SK-N-SH (cell line): ENCODE results near the gene SEPTIN2. TPM values are rescaled to one million over a fixed set of nuclear protein-coding genes. Genes with fewer than 3 reads are reported as not detected.

Experiments used
- CTCF ChIA-PET: fragments of 300-600, 350-600 bp; formaldehyde crosslinking; extraction: SDS; loops from one replicate; lab custom pipeline; 2021; lab: Yijun Ruan, JAX
- POLR2A ChIA-PET: fragments of 350-600 bp; sonication (Branson Sonifier 250); formaldehyde crosslinking; extraction: SDS; loops from one replicate; lab custom pipeline; 2020; ENCODE audit warnings: antibody characterized with exemption, inconsistent platforms; lab: Yijun Ruan, JAX
- DNase-seq: peaks from one replicate; pipeline ENCODE4 v3.0.0; 2012
- H2AFZ ChIP-seq: fragments of 200-600 bp; sonication (generic); 2 replicates; pipeline ENCODE4 v1.8.1; 2016; ENCODE audit warnings: antibody characterized with exemption, mild to moderate bottlenecking, low read depth
- H3F3A ChIP-seq: fragments of 200-600 bp; sonication (generic); replicated peaks from 2 replicates; pipeline ENCODE3; 2016; ENCODE audit warnings: antibody characterized with exemption, mild to moderate bottlenecking; ENCODE audit not compliant: insufficient read depth
- H3K27ac ChIP-seq, 2 experiments: fragments of 200-500 bp in 1 of 2; fragments of 200-600 bp in 1 of 2; sonication (Bioruptor generic) in 1 of 2; sonication (generic), shearing (Covaris generic) in 1 of 2; 2 replicates each; pipeline versions ENCODE4 v1.5.1 to v1.6.1; 2014 to 2016; ENCODE audit warnings: low read depth in 2 of 2, inconsistent platforms in 1 of 2, low read length in 1 of 2, mild to moderate bottlenecking in 1 of 2, mixed read lengths in 1 of 2
- H3K27me3 ChIP-seq: fragments of 200-600 bp; sonication (generic), shearing (Covaris generic); 2 replicates; pipeline ENCODE4 v1.6.1; 2016; ENCODE audit warnings: mixed run types; ENCODE audit not compliant: insufficient read depth
- H3K36me3 ChIP-seq, 2 experiments: fragments of 200-500 bp in 1 of 2; fragments of 200-600 bp in 1 of 2; sonication (Bioruptor generic) in 1 of 2; sonication (generic) in 1 of 2; replicated peaks in 1 of 2; 2 replicates each; pipeline versions ENCODE3 to v1.5.1; 2014 to 2016; ENCODE audit warnings: low read length in 1 of 2, mild to moderate bottlenecking in 1 of 2; ENCODE audit not compliant: insufficient read depth in 2 of 2, control insufficient read depth in 1 of 2
- H3K4me1 ChIP-seq, 2 experiments: fragments of 200-500 bp in 1 of 2; fragments of 200-600 bp in 1 of 2; sonication (Bioruptor generic) in 1 of 2; sonication (generic), shearing (Covaris generic) in 1 of 2; 2 replicates each; pipeline versions ENCODE4 v1.5.1 to v1.6.1; 2014 to 2016; ENCODE audit warnings: low read depth in 1 of 2, low read length in 1 of 2, mixed run types in 1 of 2; ENCODE audit not compliant: insufficient read depth in 2 of 2, control insufficient read depth in 1 of 2
- H3K4me2 ChIP-seq: fragments of 200-600 bp; sonication (generic), shearing (Covaris generic); 2 replicates; pipeline ENCODE4 v1.6.1; 2017; ENCODE audit warnings: mixed run types
- H3K4me3 ChIP-seq, 2 experiments: fragments of 200-500 bp in 1 of 2; fragments of 200-600 bp in 1 of 2; sonication (Bioruptor generic) in 1 of 2; sonication (generic), shearing (Covaris generic) in 1 of 2; 2 replicates each; pipeline versions ENCODE4 v1.5.1 to v1.8.1; 2014 to 2016; ENCODE audit warnings: low read depth in 2 of 2, inconsistent platforms in 1 of 2, low read length in 1 of 2, mild to moderate bottlenecking in 1 of 2, mixed read lengths in 1 of 2, moderate library complexity in 1 of 2
- H3K79me2 ChIP-seq: fragments of 200-600 bp; sonication (generic); 2 replicates; pipeline ENCODE4 v1.8.1; 2017; ENCODE audit warnings: mild to moderate bottlenecking; ENCODE audit not compliant: insufficient read depth
- H3K9ac ChIP-seq: fragments of 200-600 bp; sonication (generic); 2 replicates; pipeline ENCODE4 v1.6.1; 2017; ENCODE audit warnings: mixed run types
- H3K9me2 ChIP-seq: fragments of 200-600 bp; sonication (generic); 2 replicates; pipeline ENCODE4 v1.6.1; 2017; ENCODE audit warnings: mixed run types
- H3K9me3 ChIP-seq: fragments of 200-600 bp; sonication (generic); 2 replicates; pipeline ENCODE4 v1.6.1; 2017; ENCODE audit warnings: mixed run types, mild to moderate bottlenecking, moderate library complexity
- H4K20me1 ChIP-seq: fragments of 200-600 bp; sonication (generic); 2 replicates; pipeline ENCODE4 v1.6.1; 2017; ENCODE audit warnings: mild to moderate bottlenecking, mixed run types; ENCODE audit not compliant: insufficient read depth
- CHD2 ChIP-seq: fragments of 150-350 bp; IDR thresholded peaks from 2 replicates; pipeline ENCODE4 v1.6.1; 2018; ENCODE audit warnings: low read length; ENCODE audit not compliant: partially characterized antibody
- EZH2phosphoT487 ChIP-seq: fragments of 200-600 bp; sonication (generic); IDR thresholded peaks from 2 replicates; pipeline ENCODE4 v1.6.1; 2017; ENCODE audit warnings: low read depth, mixed run types, mild to moderate bottlenecking, antibody characterized with exemption, moderate library complexity, borderline replicate concordance
- FOXJ3 ChIP-seq: sonication (generic); formaldehyde crosslinking; IDR thresholded peaks from 2 replicates; pipeline ENCODE4 v1.5.1; 2020; ENCODE audit warnings: mild to moderate bottlenecking, missing genetic modification reagents
- FOXM1 ChIP-seq: IDR thresholded peaks from 2 replicates; pipeline ENCODE4 v1.4.0; 2012; ENCODE audit warnings: low read depth, mild to moderate bottlenecking
- GATA2 ChIP-seq: sonication (generic); formaldehyde crosslinking; IDR thresholded peaks from 2 replicates; pipeline ENCODE4 v1.5.0; 2020; ENCODE audit warnings: mild to moderate bottlenecking, missing genetic modification reagents
- JUND ChIP-seq: IDR thresholded peaks from 2 replicates; pipeline ENCODE4 v1.4.0; 2012
- MXI1 ChIP-seq: IDR thresholded peaks from 2 replicates; pipeline ENCODE4 v1.6.1; 2012; ENCODE audit warnings: mild to moderate bottlenecking, low read depth, low read length, improper control_type of control experiment
- NRF1 ChIP-seq: IDR thresholded peaks from 2 replicates; pipeline ENCODE4 v1.6.1; 2012; ENCODE audit warnings: low read depth, mild to moderate bottlenecking, low read length
- RXRA ChIP-seq: IDR thresholded peaks from 2 replicates; pipeline ENCODE4 v1.4.0; 2012; ENCODE audit warnings: low read depth, mild to moderate bottlenecking, borderline replicate concordance
- SMC3 ChIP-seq: IDR thresholded peaks from 2 replicates; pipeline ENCODE4 v1.6.1; 2012; ENCODE audit warnings: low read depth, low read length, improper control_type of control experiment
- TCF12 ChIP-seq: IDR thresholded peaks from 2 replicates; pipeline ENCODE4 v1.4.0; 2012
- TEAD4 ChIP-seq: IDR thresholded peaks from 2 replicates; pipeline ENCODE4 v1.4.0; 2012; ENCODE audit warnings: mild to moderate bottlenecking, borderline replicate concordance; ENCODE audit not compliant: insufficient read depth
- YY1 ChIP-seq: IDR thresholded peaks from 2 replicates; pipeline ENCODE4 v1.4.0; 2012; ENCODE audit warnings: low read depth, mild to moderate bottlenecking
- WGBS: methylation state at CpG from one replicate; pipeline ENCODE4 v1.1.6; 2017; ENCODE audit warnings: low lambda C conversion rate; 5-methylcytosine and 5-hydroxymethylcytosine counted together
- polyA plus RNA-seq, 3 experiments: library from polyadenylated mRNA; depleted of rRNA; stranded (reverse); fragments of >200 nt; gene quantifications; 2 replicates each; pipeline ENCODE4 v1.2.3, GENCODE V29; 2012
- TF ChIP-seq, protein P1 (sequence below): IDR thresholded peaks from 2 replicates; pipeline ENCODE4 v1.4.0; 2012; ENCODE audit warnings: low read depth, borderline replicate concordance
- TF ChIP-seq, protein P2 (sequence below): IDR thresholded peaks from 2 replicates; pipeline ENCODE4; 2012
- TF ChIP-seq, protein P3 (sequence below): fragments of 200-600 bp; sonication (generic); IDR thresholded peaks from 2 replicates; pipeline ENCODE4 v1.6.1; 2017; ENCODE audit warnings: antibody characterized with exemption, mild to moderate bottlenecking, moderate library complexity
- TF ChIP-seq, protein P4 (sequence below): fragments of 150-350 bp; IDR thresholded peaks from 2 replicates; pipeline ENCODE4 v1.6.1; 2016; ENCODE audit warnings: mild to moderate bottlenecking, low read depth, low read length
- TF ChIP-seq, protein P5 (sequence below): fragments of 150-350 bp; IDR thresholded peaks from 2 replicates; pipeline ENCODE4 v1.6.1; 2017; ENCODE audit warnings: antibody characterized with exemption, low read length, low read depth, borderline replicate concordance

Gene SEPTIN2
- polyA plus RNA-seq, 1 of the 3 experiments (the other 2 are of a cell fraction): 226 TPM

DNA sequence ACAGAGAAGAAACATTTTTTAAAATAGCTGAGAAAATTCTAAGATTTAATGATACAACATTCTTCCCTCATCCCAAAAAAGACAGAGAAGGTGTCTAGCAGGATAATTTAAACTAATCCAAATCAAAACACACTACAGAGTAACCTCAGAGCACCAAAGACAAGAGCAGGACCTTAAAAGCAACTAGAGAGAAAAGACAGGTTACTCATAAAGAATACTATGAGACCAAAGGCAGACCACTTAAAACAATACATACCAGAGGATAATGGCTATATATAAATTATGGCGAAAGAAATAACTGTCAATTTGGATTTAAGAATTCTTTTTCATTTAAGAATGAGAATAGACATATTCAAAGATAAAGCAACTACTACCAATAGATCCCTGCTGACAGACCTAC, 40.2 kb upstream of the SEPTIN2 start:
- H3K27me3 ChIP-seq: no peaks in the 10 kb centered on the region
- DNase-seq: no peak
- H4K20me1 ChIP-seq: peaks cover 15% of the 10 kb centered on the region
- no peaks in the 10 kb centered on the region for H3K9me2 ChIP-seq
- peaks cover 95% of the 10 kb centered on the region for H3K79me2 ChIP-seq
- H3K9ac ChIP-seq: no peak overlapping the region
- peaks cover 0 to 15% of the 10 kb centered on the region in 2 experiments for H3K36me3 ChIP-seq
- no peak overlapping the region for H3K4me2 ChIP-seq
- H3K9me3 ChIP-seq: peaks cover 9% of the 10 kb centered on the region; the same call in 1 of the 2 replicates
- POLR2A ChIA-PET: no interaction called here
- peaks cover 12% of the 10 kb centered on the region for H3F3A ChIP-seq
- no peak overlapping the region for H2AFZ ChIP-seq
- WGBS: 100% methylated on average over 1 of the region's 1 CpG
- TF ChIP-seq YY1: no peak
- TF ChIP-seq, protein P1, sequence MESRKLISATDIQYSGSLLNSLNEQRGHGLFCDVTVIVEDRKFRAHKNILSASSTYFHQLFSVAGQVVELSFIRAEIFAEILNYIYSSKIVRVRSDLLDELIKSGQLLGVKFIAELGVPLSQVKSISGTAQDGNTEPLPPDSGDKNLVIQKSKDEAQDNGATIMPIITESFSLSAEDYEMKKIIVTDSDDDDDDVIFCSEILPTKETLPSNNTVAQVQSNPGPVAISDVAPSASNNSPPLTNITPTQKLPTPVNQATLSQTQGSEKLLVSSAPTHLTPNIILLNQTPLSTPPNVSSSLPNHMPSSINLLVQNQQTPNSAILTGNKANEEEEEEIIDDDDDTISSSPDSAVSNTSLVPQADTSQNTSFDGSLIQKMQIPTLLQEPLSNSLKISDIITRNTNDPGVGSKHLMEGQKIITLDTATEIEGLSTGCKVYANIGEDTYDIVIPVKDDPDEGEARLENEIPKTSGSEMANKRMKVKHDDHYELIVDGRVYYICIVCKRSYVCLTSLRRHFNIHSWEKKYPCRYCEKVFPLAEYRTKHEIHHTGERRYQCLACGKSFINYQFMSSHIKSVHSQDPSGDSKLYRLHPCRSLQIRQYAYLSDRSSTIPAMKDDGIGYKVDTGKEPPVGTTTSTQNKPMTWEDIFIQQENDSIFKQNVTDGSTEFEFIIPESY: no peak
- no peak for TF ChIP-seq GATA2 (CRISPR knock-in tag)
- no peak for TF ChIP-seq SMC3
- no peak for TF ChIP-seq CHD2
- no peak overlapping the region for H3K27ac ChIP-seq
- CTCF ChIA-PET: interaction anchor here (1.8 kb wide), 1 partner anchor 27 kb away, joined by 7 read pairs; no protein-coding TSS in a partner anchor
- peaks cover 7 to 28% of the 10 kb centered on the region in 2 experiments; a peak in 3 of 4 replicates for H3K4me1 ChIP-seq
- H3K4me3 ChIP-seq: no peak overlapping the region

DNA sequence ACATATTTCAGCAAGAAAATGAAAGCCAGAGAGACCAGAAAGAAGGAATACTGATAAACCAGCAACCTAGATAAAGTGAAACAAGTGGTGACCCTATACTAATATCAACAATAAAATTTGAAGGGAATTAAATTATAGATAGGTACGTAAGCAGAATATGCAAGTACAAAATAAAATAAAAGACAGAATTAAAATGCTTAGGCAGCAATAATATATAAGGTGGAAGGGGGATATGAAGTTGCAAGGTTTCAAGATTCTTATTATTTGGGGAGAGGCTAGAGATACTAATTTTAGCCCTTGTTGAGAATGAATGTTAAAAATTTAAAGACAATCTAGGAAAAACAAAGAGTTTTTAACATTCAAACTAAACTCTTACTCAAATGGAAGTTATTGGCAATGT, 39.8 kb upstream of the SEPTIN2 start:
- H3F3A ChIP-seq: peaks cover 12% of the 10 kb centered on the region
- H3K4me2 ChIP-seq: no peak overlapping the region
- peaks cover 7 to 23% of the 10 kb centered on the region in 2 experiments; a peak in 3 of 4 replicates for H3K4me1 ChIP-seq
- peaks cover 9% of the 10 kb centered on the region; the same call in 1 of the 2 replicates for H3K9me3 ChIP-seq
- no peak overlapping the region for H3K27ac ChIP-seq
- DNase-seq: no peak
- no peak overlapping the region for H2AFZ ChIP-seq
- ChIA-PET POLR2A (no interaction called here), CTCF (no interaction called here)
- H3K27me3 ChIP-seq: no peaks in the 10 kb centered on the region
- H4K20me1 ChIP-seq: peaks cover 11% of the 10 kb centered on the region
- no peak overlapping the region for H3K4me3 ChIP-seq
- no peak overlapping the region for H3K9ac ChIP-seq
- no peaks in the 10 kb centered on the region for H3K9me2 ChIP-seq
- WGBS: 96% methylated on average over 1 of the region's 1 CpG
- H3K79me2 ChIP-seq: peaks cover 95% of the 10 kb centered on the region
- peaks cover 0 to 15% of the 10 kb centered on the region in 2 experiments for H3K36me3 ChIP-seq
- TF ChIP-seq TEAD4: no peak
- TF ChIP-seq, protein P2, sequence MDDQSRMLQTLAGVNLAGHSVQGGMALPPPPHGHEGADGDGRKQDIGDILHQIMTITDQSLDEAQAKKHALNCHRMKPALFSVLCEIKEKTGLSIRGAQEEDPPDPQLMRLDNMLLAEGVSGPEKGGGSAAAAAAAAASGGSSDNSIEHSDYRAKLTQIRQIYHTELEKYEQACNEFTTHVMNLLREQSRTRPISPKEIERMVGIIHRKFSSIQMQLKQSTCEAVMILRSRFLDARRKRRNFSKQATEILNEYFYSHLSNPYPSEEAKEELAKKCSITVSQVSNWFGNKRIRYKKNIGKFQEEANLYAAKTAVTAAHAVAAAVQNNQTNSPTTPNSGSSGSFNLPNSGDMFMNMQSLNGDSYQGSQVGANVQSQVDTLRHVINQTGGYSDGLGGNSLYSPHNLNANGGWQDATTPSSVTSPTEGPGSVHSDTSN: no peak
- TF ChIP-seq GATA2 (CRISPR knock-in tag): no peak
- TF ChIP-seq FOXM1: no peak
- TF ChIP-seq, protein P3, sequence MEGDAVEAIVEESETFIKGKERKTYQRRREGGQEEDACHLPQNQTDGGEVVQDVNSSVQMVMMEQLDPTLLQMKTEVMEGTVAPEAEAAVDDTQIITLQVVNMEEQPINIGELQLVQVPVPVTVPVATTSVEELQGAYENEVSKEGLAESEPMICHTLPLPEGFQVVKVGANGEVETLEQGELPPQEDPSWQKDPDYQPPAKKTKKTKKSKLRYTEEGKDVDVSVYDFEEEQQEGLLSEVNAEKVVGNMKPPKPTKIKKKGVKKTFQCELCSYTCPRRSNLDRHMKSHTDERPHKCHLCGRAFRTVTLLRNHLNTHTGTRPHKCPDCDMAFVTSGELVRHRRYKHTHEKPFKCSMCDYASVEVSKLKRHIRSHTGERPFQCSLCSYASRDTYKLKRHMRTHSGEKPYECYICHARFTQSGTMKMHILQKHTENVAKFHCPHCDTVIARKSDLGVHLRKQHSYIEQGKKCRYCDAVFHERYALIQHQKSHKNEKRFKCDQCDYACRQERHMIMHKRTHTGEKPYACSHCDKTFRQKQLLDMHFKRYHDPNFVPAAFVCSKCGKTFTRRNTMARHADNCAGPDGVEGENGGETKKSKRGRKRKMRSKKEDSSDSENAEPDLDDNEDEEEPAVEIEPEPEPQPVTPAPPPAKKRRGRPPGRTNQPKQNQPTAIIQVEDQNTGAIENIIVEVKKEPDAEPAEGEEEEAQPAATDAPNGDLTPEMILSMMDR: no peak
- TF ChIP-seq, protein P4, sequence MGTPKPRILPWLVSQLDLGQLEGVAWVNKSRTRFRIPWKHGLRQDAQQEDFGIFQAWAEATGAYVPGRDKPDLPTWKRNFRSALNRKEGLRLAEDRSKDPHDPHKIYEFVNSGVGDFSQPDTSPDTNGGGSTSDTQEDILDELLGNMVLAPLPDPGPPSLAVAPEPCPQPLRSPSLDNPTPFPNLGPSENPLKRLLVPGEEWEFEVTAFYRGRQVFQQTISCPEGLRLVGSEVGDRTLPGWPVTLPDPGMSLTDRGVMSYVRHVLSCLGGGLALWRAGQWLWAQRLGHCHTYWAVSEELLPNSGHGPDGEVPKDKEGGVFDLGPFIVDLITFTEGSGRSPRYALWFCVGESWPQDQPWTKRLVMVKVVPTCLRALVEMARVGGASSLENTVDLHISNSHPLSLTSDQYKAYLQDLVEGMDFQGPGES: no peak
- TF ChIP-seq CHD2: no peak
- no peak for TF ChIP-seq TCF12
- no peak for TF ChIP-seq MXI1
- no peak for TF ChIP-seq RXRA
- TF ChIP-seq, protein P5, sequence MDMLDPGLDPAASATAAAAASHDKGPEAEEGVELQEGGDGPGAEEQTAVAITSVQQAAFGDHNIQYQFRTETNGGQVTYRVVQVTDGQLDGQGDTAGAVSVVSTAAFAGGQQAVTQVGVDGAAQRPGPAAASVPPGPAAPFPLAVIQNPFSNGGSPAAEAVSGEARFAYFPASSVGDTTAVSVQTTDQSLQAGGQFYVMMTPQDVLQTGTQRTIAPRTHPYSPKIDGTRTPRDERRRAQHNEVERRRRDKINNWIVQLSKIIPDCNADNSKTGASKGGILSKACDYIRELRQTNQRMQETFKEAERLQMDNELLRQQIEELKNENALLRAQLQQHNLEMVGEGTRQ: no peak
- TF ChIP-seq, protein P1: no peak
- no peak for TF ChIP-seq NRF1
- TF ChIP-seq JUND: no peak
- TF ChIP-seq FOXJ3 (CRISPR knock-in tag): no peak
- no peak for TF ChIP-seq EZH2phosphoT487
